GM12872 (cell line): ENCODE results near the gene DYNC2H1.

Experiments used
- CTCF ChIP-seq: IDR thresholded peaks from 3 replicates; pipeline ENCODE4 v1.5.1; 2011; ENCODE audit warnings: low read depth, mild to moderate bottlenecking, low read length, moderate library complexity; ENCODE audit not compliant: insufficient read depth

Gene DYNC2H1

GRCh38 chr11:103125462-103125861 is 16.2 kb downstream of the DYNC2H1 start:
- no peak for TF ChIP-seq CTCF

GRCh38 chr11:103147627-103148026 is 38.4 kb downstream of the DYNC2H1 start:
- TF ChIP-seq CTCF = no peak

- no peak for TF ChIP-seq CTCF
Observed at GRCh38 chr11:103157542-103157941, 48.3 kb downstream of the DYNC2H1 start.

- no peak for TF ChIP-seq CTCF
Observed at GRCh38 chr11:103164093-103164796, 55.0 kb downstream of the DYNC2H1 start.

GRCh38 chr11:103167166-103167565 is 57.9 kb downstream of the DYNC2H1 start:
- TF ChIP-seq CTCF = no peak

GRCh38 chr11:103170865-103171264 is 61.6 kb downstream of the DYNC2H1 start:
- no peak for TF ChIP-seq CTCF

- no peak for TF ChIP-seq CTCF
Observed at GRCh38 chr11:103175461-103176129, 66.4 kb downstream of the DYNC2H1 start.
